Activated T-helper 2 cell treated with anti-CD3 and anti-CD28 coated beads, Interferon-gamma antibody, Interleukin-2, Interleukin-4, amounts not matched to agents 10 μg/mL and 5 μg/mL and 100 μg/mL, durations not matched to agents 14 hours and 24 hours and 36 hours (primary cell): ENCODE measurements around the gene ROBO1. TPM values are rescaled to one million over a fixed set of nuclear protein-coding genes. Genes with fewer than 3 reads are reported as not detected.
"Not testable (repeated sequence)": the region's sequence is repeated elsewhere in the genome, so short reads cannot be mapped to it uniquely, and the experiment has no call there.

Experiments
- DNase-seq: peaks from one replicate; pipeline ENCODE4 v3.0.0; 2021; ENCODE audit warnings: low spot score
- H3K27ac Mint-ChIP-seq: one replicate; pipeline ENCODE4 v1.8.0; 2021; ENCODE audit warnings: mixed read lengths
- H3K27me3 Mint-ChIP-seq: one replicate; pipeline ENCODE4 v1.8.0; 2021; ENCODE audit warnings: low read depth, mixed read lengths
- H3K36me3 Mint-ChIP-seq: one replicate; pipeline ENCODE4 v1.8.0; 2021; ENCODE audit warnings: low read depth, mixed read lengths
- H3K4me1 Mint-ChIP-seq: one replicate; pipeline ENCODE4 v1.8.0; 2021; ENCODE audit warnings: low read depth, mixed read lengths
- H3K4me3 Mint-ChIP-seq: one replicate; pipeline ENCODE4 v1.8.0; 2021; ENCODE audit warnings: low read depth, mild to moderate bottlenecking, moderate library complexity, mixed read lengths
- H3K9me3 Mint-ChIP-seq: one replicate; pipeline ENCODE4 v1.8.0; 2021; ENCODE audit warnings: mixed read lengths
- intact Hi-C: fragments of 100-400 bp; cut with micrococcal nuclease; formaldehyde crosslinking; loops from one replicate; pipeline ENCODE4 v1.15.1; 2023
- total RNA-seq: library from RNA; stranded (reverse); gene quantifications from 2 replicates; pipeline ENCODE4 v1.2.3, GENCODE V29; 2022

The ROBO1 gene
- total RNA-seq, 1 donor from 2014 or later: not detected

DNA sequence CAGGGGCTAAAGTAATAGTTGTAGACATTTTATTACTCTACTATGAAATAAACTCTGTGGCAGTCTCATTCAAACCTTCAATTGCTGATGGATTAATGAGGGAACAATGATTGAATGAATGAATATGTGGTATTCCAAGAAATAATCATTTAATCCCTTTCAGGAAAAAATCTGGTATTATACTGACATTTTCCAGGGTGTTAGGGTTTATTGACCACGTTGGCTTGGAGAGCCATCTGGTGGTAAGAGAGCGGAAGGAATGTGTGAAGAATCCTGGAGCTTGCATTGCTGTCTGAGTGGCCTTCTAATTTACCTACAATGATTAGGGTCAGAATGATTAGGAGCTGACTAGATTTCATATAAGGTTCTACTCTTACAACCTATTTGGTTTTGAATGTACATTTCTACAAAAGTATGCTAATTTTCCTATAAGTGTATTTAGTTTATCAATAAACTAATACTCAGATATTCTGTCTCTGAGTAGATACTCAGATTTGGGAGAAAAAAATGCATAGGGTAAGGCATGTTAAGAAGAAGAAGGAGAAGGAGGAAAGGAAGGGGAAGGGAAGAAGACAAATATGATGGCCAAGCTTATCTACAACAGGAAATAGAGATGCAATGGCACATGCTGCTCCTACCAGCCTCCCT, 249.9 kb downstream of the ROBO1 start:
- intact Hi-C loops: no loop called here
- H3K4me1 Mint-ChIP-seq: no peaks in the 10 kb centered on the region
- H3K36me3 Mint-ChIP-seq: no peaks in the 10 kb centered on the region
- H3K27me3 Mint-ChIP-seq: no peaks in the 10 kb centered on the region
- no peak overlapping the region for H3K4me3 Mint-ChIP-seq
- no peaks in the 10 kb centered on the region for H3K9me3 Mint-ChIP-seq
- H3K27ac Mint-ChIP-seq: no peak overlapping the region
- DNase-seq: no peak

DNA sequence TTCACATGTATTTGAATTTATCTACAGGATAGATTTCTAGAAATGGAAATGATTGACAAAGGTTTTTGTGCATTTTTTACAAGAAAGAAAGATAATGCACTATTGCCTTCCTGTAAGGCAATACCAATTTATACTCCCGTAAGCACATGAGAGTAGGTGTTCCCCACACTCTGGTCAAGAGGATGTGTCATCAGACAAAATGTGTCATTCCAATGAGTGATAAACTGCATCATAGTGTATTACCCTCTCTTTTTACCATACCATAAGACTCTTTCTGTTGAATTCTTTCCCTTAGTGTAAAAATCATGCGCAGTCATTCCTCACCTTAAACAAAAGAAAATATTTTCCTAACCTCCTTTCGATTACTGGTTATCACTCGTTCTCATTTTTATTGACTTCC, 251.0 kb downstream of the ROBO1 start:
- no peak for DNase-seq
- no peaks in the 10 kb centered on the region for H3K27me3 Mint-ChIP-seq
- H3K4me1 Mint-ChIP-seq: no peaks in the 10 kb centered on the region
- H3K9me3 Mint-ChIP-seq: no peaks in the 10 kb centered on the region
- intact Hi-C loops: no loop called here
- no peaks in the 10 kb centered on the region for H3K36me3 Mint-ChIP-seq
- no peak overlapping the region for H3K27ac Mint-ChIP-seq
- no peak overlapping the region for H3K4me3 Mint-ChIP-seq

DNA sequence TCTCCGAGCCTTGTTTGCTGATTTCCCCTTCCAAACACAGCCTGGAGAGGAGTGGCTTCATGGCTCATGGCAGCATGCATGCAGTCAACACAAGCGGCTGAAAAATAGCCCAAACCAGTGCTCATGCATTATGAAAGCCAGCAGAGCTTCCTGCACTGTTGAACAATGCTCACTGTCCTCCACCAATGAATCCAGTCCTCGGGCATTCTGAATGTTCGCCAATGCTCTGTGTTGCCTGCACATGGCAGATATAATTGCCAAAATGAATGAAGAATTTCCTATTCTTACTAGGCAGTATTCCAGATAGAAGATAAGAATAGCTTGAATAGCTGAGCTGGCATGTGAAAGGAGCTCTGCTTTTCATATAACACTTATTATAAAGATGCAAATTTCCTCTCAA, 252.7 kb downstream of the ROBO1 start:
- no peak for DNase-seq
- no peaks in the 10 kb centered on the region for H3K27me3 Mint-ChIP-seq
- H3K4me3 Mint-ChIP-seq: no peak overlapping the region
- peaks cover 3% of the 10 kb centered on the region for H3K9me3 Mint-ChIP-seq
- intact Hi-C loops: no loop called here
- H3K36me3 Mint-ChIP-seq: no peaks in the 10 kb centered on the region
- no peaks in the 10 kb centered on the region for H3K4me1 Mint-ChIP-seq
- H3K27ac Mint-ChIP-seq: no peak overlapping the region

DNA sequence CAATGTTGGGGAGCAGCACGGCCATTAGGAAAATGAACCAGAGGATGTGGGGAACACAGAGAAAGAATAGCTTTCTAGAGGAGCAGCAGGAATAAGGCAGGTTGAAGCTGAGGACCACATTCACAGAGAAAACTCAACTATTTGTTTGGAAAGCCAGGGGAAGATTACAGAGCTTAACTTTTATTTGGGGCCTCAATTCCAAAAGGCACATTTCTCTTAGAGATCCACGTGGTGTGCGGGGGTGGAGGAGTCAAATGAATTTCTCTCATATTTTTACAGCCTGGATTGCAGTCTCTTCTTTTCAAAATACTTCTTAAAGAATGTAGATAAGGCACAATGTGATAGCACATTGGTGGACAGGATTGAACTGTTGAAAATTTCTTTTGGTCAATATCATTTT, 253.7 kb downstream of the ROBO1 start:
- Mint-ChIP-seq H3K27me3 (no peaks in the 10 kb centered on the region), H3K4me3 (no peak overlapping the region), H3K36me3 (no peaks in the 10 kb centered on the region), H3K4me1 (no peaks in the 10 kb centered on the region), H3K27ac (no peak overlapping the region), H3K9me3 (peaks cover 3% of the 10 kb centered on the region)
- no peak for DNase-seq
- intact Hi-C loops: no loop called here

DNA sequence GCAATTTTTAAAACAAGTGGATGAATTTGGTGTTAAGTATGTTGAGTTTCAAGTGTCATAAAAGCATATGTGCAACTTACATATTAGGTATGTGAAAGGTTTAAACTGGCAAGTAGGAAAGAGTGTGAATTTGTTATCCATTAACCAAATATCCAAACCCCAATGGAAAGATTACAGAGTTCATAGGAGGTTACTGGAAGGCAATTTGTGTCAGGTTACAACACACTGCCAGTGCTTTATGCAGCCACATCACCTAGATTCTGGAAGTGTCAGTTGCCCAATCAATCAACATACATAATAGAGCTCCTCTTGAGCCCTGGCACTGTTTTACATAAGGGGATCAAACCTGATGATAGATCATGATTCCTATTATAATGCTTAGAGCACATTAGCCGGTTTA, 261.0 kb downstream of the ROBO1 start:
- peaks cover 17% of the 10 kb centered on the region for H3K9me3 Mint-ChIP-seq
- no peak for DNase-seq
- intact Hi-C loops: no loop called here
- no peak overlapping the region for H3K27ac Mint-ChIP-seq
- no peak overlapping the region for H3K4me3 Mint-ChIP-seq
- H3K36me3 Mint-ChIP-seq: no peaks in the 10 kb centered on the region
- no peaks in the 10 kb centered on the region for H3K4me1 Mint-ChIP-seq
- no peaks in the 10 kb centered on the region for H3K27me3 Mint-ChIP-seq

DNA sequence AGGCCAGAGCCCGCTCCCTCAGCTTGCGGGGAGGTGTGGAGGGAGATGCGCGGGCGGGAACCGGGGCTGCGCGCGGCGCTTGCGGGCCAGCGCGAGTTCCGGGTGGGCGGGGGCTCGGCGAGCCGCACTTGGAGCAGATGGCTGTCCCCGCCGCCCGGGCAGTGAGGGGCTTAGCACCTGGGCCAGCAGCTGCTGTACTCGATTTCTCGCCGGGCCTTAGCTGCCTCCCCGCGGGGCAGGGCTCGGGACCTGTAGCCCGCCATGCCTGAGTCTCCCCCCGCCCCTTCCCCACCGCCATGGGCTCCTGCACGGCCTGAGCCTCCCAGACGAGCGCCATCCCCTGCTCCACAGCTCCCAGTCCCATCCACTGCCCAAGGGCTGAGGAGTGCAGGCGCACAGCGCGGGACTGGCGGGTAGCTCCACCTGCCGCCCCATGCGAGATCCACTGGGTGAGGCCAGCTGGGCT, 265.5 kb downstream of the ROBO1 start:
- intact Hi-C loops, H3K36me3 Mint-ChIP-seq, H3K4me1 Mint-ChIP-seq, H3K4me3 Mint-ChIP-seq, H3K27ac Mint-ChIP-seq, H3K27me3 Mint-ChIP-seq, DNase-seq: not testable (repeated sequence)
- H3K9me3 Mint-ChIP-seq: peaks cover 18% of the 10 kb centered on the region

DNA sequence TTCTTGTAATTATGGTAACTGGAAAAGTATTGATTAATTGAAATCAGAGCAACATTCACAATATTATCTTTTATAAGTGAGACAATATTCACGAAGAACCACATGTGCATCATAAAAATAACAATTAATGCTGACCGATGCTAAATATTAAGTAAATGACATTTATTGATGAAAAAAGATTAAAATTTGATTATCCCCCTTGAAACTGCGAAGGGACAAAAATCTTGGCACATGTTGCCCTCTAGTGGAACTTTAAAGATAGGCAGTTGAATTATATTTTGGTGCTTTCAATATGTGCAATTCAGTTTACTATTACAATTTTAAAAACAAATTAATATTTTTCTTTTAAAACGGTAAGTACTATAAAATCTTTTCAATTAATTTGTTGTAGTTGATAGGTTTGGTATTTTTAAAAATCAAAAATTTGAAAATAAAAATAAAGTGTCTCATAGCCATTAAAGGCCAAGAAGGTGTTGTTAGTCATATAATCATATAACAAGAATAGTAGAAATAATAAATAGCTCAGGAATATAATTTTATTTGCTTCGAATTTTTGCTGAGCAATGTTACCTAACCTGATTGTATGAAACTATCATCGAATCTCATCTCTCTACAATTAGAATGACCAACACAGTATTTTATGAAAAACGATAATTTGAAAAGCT, 270.2 kb downstream of the ROBO1 start:
- Mint-ChIP-seq H3K27ac (no peak overlapping the region), H3K4me3 (no peak overlapping the region), H3K27me3 (no peaks in the 10 kb centered on the region), H3K36me3 (no peaks in the 10 kb centered on the region), H3K4me1 (no peaks in the 10 kb centered on the region), H3K9me3 (peaks cover 4% of the 10 kb centered on the region)
- no peak for DNase-seq
- intact Hi-C loops: no loop called here

DNA sequence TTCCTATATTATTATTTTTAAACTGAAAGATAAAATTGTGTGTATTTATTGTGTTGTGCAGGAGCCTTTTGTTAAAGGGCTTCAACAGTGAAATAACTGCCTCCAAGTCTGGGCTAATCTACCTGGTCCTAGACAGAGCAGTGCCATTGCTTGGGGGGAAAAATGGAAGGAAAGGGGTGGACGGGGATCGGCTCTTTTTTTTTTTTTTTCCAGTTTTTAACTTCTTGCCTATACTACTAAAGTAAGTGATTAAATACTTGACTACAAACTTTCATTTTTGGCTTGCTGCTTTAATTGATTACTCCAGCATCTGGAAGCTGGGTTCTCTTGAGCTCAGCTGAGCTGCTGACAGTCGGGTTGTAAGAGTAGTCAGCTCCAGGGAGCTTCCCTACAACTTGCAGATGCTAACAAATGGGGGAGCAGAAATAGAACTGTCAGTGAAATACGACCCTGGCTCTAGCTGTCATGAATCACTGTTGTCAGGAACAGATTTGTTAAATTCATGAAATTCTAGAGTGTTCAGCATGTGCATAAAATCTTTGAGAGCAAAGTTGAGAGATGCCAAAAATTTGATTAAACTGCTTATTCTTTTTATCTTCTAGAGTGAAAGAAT, 276.7 kb downstream of the ROBO1 start:
- Mint-ChIP-seq H3K36me3 (no peaks in the 10 kb centered on the region), H3K4me3 (no peak overlapping the region), H3K27ac (no peak overlapping the region), H3K9me3 (peaks cover 4% of the 10 kb centered on the region), H3K27me3 (no peaks in the 10 kb centered on the region), H3K4me1 (no peaks in the 10 kb centered on the region)
- intact Hi-C loops: no loop called here
- no peak for DNase-seq

DNA sequence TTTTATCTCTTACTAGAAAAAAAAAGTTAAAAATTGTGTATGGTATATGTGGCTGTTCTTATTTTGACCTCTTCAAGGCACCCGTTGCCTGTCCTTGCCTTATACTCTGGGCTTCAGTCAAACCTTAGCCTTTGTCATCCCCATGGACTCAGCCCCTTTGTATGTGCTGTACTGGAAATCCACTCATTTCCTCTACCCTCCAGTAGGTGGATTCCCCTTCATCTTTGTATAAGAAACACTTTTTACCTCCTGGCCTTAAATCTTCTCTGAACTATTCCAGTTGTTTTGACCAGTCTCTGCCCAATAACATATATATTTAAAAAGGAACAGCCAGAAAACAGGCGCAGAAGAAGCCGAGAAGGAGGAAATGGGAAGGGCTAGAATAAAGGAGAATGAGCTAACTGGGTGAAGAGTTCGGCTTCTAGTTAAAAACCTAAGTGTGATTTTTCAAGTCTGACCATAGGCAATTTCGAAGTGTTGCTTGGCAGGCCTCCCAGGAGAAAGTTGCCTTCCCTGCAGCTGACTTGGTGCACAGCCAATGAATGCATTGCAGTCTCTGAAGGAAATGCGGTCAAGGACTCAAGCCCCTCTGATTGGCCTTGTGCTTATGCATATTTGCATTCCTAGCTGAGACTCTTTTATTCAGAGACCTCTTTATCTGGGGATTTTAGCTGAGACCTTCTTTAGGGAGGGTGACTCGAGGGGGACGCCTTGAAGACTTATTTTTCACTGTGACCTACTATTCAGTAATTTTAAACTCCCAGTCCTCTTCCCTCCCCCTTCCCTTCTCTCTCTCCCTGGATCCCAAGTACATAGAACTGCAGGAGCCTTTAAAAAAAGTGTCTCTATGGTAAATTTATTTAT, 277.4 kb downstream of the ROBO1 start:
- no peak for DNase-seq
- Mint-ChIP-seq H3K27me3 (no peaks in the 10 kb centered on the region), H3K4me1 (no peaks in the 10 kb centered on the region), H3K4me3 (no peak overlapping the region), H3K9me3 (peaks cover 7% of the 10 kb centered on the region), H3K27ac (no peak overlapping the region), H3K36me3 (no peaks in the 10 kb centered on the region)
- intact Hi-C loops: no loop called here

DNA sequence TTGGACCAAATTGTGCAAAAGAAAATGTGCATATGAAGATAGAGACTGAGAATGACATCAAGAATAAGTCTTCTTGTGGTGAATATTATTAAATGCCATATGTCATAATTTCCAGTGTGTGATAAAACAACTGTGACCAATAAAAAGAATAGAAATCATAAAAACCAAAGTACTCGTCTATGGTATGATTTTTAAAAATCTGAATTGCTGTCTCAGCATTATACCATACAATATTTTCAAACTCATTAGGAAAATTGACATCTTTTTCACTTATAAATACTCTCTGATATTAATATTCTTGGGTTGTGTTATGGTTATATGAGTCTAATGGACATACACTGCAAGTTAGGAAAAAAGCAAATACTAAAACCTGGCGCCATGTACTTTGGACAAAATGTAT, 279.4 kb downstream of the ROBO1 start:
- intact Hi-C loops: no loop called here
- Mint-ChIP-seq H3K4me3 (no peak overlapping the region), H3K27ac (no peak overlapping the region), H3K36me3 (no peaks in the 10 kb centered on the region), H3K4me1 (no peaks in the 10 kb centered on the region), H3K27me3 (no peaks in the 10 kb centered on the region), H3K9me3 (peaks cover 11% of the 10 kb centered on the region)
- DNase-seq: no peak

DNA sequence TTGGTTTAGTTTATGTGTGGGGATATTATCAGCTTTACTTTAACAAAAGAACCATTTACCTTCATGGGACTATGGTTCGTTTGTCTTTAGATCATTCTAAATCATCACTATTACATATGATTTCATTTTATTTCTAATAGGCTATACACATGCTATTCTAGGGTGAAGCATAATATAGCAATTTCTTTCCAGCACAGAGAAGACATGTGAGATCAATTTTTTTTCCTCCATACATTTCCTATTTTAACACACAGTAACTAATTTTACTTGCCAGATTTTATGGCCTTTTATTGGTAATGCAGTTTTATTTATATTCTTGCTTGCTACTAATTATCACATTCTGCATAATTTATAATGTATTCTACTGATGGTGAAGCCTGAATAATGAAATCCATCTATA, 287.1 kb downstream of the ROBO1 start:
- H3K4me1 Mint-ChIP-seq: no peaks in the 10 kb centered on the region
- no peak overlapping the region for H3K27ac Mint-ChIP-seq
- peaks cover 5% of the 10 kb centered on the region for H3K9me3 Mint-ChIP-seq
- no peak overlapping the region for H3K4me3 Mint-ChIP-seq
- H3K27me3 Mint-ChIP-seq: no peaks in the 10 kb centered on the region
- intact Hi-C loops: no loop called here
- no peaks in the 10 kb centered on the region for H3K36me3 Mint-ChIP-seq
- no peak for DNase-seq

DNA sequence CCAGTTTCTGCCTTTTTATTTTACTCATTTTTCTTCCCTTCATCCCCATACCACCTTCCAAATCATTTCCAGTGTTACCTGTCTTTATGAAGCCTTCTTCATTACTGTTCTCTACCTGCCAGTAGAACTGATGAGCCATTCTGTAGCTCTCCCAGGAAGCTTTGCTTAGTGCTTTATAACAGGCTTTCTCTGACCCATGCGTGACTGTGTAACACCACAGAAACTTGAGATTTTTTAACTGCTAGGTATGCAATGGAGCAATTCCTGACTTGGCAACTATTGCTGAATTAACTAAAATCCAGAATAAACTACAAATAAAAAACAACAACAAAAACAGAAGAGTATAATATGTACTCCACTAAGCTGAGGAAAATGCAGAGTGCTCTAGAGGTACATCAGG, 289.2 kb downstream of the ROBO1 start:
- Mint-ChIP-seq H3K27ac (no peak overlapping the region), H3K4me3 (no peak overlapping the region), H3K9me3 (no peaks in the 10 kb centered on the region), H3K27me3 (no peaks in the 10 kb centered on the region), H3K4me1 (no peaks in the 10 kb centered on the region), H3K36me3 (no peaks in the 10 kb centered on the region)
- no peak for DNase-seq
- intact Hi-C loops: no loop called here

DNA sequence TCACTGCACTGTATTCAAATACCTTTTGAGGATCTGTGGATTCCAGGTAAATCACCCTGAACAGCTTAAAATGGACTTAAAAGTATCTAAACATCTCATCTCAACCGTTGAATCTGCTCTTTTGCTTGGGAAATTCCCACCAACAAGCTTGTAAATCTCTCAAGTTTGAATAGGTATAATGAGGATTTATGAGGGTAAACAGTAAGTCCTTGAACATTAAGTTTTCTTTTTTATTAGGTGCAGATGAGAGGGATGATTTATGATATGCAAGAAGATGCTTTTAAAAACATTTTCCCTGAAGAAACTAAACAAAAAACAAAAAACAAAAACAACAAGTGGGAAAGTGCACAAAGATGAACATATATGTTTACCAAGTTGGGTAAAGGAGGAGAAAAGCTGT, 290.6 kb downstream of the ROBO1 start:
- no peaks in the 10 kb centered on the region for H3K36me3 Mint-ChIP-seq
- no peak overlapping the region for H3K27ac Mint-ChIP-seq
- no peak overlapping the region for H3K4me3 Mint-ChIP-seq

More for the DNA sequence above, 290.6 kb downstream of the ROBO1 start:
- Mint-ChIP-seq H3K27me3 (no peaks in the 10 kb centered on the region), H3K4me1 (no peaks in the 10 kb centered on the region), H3K9me3 (no peaks in the 10 kb centered on the region)
- intact Hi-C loops: no loop called here
- DNase-seq: no peak
